Pulmonary artery endothelial cell (primary cell): ENCODE measurements around the gene JMY. TPM values are rescaled to one million over a fixed set of nuclear protein-coding genes. Genes with fewer than 3 reads are reported as not detected.
"Not testable (repeated sequence)": the region's sequence is repeated elsewhere in the genome, so short reads cannot be mapped to it uniquely, and the experiment has no call there.

Experiments used
- DNase-seq: peaks from one replicate; pipeline ENCODE4 v3.0.0-alpha.2; 2011; ENCODE audit warnings: low read depth, low spot score
- total RNA-seq: library from RNA; depleted of rRNA; stranded (reverse); fragments of >200 nt; gene quantifications from 2 replicates; pipeline ENCODE4 v1.2.3, GENCODE V29; 2014

JMY gene
- total RNA-seq, 1 donor from 2014 or later = 8.9 TPM

GRCh38 chr5:79237740-79238560, 2.0 kb downstream of the JMY start:
- no peak for DNase-seq

DNA sequence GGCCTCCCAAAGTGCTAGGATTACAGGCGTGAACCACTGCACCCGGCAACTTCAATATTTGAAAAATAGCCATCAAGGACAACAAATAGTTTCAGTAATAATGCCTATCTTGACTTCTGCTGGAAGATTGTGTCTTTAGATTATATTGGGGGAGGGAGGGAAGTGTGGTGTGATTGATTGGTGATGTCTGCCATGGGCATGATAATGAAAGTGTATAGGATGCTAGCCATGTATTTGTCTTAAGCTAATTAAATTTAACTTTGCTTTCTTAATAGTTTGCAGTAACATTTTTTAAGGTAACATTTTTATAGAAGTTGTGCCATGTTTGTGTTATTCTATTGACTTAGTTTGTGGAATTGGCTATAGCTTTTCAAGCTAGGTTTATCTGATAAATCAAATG, 4.6 kb downstream of the JMY start:
- DNase-seq = no peak

DNA sequence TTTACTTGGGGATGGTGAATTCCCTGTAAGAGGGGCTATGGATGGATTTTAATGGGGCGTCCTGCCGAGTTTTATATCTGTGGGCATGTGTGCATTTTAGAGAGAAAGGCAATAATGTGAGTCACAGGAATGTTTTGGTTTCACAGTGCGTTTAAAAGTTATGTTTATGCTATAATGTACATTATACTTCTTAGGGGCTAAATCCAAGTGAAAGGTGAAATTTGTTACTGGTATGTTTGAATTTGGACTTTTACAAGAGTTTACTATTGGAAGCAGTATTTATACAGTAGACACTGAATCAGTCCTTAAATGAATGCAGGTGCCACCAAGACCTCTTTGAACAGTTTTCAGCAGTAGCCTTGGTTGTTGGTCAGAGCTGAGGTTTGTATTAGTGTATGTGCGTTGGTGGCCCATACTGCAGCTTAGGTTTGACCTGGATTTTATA, 5.6 kb downstream of the JMY start:
- no peak for DNase-seq

DNA sequence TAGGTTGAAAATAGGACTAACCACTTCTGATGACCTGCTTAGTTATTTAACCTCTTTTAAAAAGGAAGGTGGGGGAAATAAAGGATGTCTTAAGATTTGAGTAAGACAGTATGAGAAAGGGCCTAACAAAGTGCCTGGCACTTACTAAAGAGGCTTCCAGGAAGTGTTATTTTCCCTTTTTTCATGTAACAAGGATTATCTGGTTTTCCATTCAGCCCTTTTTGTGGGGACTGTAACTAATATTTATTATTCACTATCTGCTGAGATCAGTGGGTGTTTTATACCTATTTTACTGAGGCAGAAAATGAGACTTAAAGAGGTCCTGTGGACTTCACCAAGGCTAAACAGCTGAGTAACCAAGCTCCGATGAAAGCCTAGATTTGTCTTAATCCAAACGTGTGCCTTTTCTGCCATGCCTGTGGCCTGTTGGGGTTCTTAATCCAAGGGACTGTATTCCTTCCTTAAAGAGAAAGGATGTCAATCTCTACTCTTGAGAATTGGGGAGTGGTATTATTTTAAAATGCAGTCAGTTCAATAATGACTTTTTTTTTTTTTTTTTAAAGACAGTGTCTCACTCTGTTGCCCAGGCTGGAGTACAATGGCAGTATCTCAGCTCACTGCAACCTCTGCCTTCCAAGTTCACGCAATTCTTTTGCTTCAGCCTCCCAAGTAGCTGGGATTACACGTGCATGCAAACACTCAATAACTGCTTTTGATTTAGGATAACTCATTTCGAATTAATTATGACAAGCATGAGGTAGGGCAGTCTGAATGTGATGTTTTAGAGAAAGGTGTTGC, 6.5 kb downstream of the JMY start:
- no peak for DNase-seq

GRCh38 chr5:79243224-79243623, 7.3 kb downstream of the JMY start:
- DNase-seq = no peak

DNA sequence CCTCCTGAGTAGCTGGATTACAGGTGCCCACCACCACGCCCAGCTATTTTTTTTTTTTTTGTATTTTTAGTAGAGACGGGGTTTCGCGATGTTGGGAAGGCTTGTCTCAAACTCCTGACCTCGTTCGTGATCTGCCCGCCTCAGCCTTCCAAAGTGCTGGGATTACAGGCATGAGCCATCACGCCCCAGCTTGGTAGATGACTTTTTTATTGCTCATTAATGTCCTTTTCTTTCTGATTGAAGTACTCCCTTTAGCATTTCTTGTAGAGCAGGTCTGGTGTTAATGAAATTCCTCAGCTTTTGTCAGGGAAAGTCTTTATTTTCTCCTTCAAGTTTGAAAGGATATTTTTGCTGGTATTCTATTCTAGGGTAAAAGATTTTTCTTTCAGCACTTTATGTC, 18.1 kb downstream of the JMY start:
- DNase-seq = not testable (repeated sequence)

DNA sequence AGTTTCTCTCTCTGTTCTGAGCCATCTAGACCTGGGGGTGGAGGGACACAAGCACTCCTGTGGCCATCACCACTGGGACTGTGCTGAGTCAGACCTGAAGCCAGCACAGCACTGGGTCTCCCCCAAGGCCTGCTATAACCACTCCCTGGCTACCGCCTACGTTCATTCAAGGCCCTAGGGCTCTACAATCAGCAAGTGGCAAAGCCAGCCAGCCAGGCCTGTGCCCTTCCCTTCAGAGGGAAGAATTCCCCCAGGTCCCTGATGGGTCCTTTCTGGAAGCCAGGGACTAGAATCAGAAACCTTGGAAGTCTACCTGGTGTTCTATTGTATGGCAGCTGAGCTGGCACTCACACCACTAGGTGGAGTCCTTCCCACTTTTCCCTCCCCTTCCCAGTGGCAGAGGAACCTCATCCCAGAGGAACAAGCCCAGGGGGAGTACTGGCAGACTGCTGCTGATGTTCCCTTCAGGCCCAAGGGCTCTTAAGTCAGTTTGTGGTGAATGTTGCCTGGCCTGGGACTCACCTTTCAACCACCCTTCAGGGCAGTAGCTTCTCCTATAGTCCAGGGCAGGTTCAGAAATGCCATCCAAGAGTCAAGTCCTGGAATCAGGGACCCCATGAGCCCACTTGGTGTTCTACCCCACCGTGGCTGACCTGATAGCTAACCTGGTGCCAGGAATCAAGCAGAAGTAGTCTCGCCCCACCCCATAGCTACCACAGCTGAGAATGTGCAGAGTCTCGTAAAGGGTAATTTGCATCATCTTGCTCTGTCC, 20.0 kb downstream of the JMY start:
- no peak for DNase-seq

GRCh38 chr5:79256563-79256962, 20.6 kb downstream of the JMY start:
- no peak for DNase-seq

- DNase-seq = no peak
Measured at GRCh38 chr5:79257314-79257713, 21.4 kb downstream of the JMY start.

DNA sequence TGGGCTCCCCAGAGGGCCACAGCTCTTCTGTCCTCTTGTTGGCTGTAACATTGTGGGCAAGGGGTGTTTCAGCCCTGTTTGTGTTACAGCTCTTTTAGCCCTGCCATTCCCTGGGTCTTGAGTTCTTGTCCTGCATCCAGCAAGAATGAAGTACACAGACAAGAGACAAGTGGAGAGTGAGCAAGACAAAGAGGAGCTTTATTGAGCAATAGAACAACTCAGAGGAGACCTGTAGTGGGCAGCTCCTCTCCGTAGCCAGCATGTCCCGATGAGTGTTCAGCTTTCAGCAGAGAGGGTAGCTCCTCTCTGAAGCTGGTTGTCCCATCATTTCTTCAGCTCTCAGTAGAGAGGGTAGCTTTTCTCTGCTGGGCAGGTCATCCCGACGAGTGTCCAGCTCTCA, 22.9 kb downstream of the JMY start:
- no peak for DNase-seq

GRCh38 chr5:79259383-79259782, 23.5 kb downstream of the JMY start:
- DNase-seq = no peak

- DNase-seq = no peak
Measured at GRCh38 chr5:79259810-79260209, 23.9 kb downstream of the JMY start.

- DNase-seq = no peak
Measured at GRCh38 chr5:79261897-79262296, 26.0 kb downstream of the JMY start.

DNA sequence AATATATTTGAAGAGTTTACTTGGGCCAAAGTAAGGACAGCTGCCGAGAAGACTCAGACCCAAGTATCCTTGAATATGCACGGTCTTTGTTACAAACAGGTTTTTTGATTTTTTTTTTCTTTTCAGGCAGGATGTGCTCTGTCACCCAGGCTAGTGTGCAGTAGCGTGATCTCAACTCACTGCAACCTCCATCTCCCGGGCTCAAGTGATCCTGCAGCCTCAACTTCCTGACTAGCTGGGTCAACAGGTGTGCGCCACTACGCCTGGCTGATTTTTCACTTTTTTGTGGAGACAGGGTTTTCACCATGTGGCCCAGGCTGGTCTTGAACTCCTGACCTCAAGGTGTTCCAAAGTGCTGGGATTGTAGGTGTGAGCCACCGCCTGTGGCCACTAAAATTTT, 27.4 kb downstream of the JMY start:
- DNase-seq = no peak

DNA sequence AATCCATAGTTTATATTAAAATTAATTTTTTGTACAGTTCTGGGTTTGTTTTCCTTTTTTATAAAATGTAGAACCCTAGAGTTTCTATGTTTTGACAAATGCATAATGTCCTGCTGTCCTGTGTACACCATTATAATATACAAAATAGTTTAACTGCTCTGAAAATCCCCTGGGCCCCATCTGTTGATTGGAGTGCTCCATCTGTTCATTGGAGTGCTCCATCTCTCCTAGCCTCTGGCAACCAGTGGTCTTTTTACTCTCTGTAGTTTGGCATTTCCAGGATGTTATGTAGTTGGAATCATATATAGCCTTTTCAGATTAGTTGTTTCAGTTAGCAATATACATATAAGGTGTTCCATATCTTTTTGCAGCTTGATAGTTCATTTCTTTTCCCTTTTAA, 31.2 kb downstream of the JMY start:
- no peak for DNase-seq

- DNase-seq = no peak
Measured at GRCh38 chr5:79269733-79270166, 33.8 kb downstream of the JMY start.

DNA sequence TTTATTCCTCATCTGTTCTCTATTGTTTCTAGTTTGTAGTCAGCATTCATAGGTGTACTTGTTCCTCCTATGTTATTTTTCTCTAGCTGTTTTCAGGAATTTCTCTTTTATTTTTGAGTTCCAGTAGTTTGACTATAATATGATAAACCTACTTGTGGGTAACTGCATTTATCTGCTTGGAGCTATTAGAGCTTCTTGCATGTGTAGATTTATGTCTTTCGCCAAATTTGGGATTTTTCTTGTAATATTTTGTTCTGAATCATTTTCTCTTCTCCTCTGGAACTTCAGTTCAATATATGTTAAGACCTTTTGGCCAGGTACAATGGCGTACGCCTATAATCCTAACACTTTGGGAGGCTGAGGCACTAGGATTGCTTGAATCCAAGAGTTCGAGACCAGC, 37.4 kb downstream of the JMY start:
- no peak for DNase-seq

DNA sequence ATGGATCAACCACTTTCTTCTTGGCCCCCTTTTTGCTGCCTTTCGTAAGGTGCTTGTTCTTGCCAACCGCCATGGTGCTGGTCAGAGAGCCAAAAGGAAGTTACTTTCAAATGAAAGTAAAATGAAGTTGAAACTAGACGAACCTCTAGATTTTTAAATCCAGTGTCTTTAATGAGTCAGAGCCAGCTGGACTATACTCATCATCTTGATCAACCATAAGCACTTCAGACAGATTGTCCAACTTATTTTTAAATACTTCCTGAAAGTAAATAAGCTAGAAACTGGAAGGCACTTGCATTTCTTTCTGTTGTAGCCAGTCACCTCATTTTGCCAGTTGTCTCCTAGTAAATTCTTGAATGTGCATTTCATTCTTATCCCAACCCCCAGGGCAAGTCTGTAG, 48.9 kb downstream of the JMY start:
- DNase-seq = no peak

DNA sequence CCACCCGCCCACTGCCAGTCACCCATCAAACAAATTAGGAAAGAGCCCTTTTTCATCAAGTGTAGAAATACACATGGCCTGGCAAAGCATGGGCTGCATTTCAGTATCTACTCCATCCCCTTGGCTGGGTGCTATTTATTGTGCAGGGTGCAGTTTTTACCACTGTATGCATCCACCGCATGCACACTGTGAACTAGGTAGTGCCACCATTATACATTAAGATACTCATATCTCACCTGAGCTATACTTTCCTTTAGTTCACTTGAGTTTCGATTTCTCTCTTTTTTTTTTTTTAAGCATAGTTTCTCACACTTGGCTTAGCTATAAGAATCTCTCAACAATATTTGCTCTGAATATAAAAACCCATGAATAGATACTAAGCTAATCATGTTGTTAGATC, 49.4 kb downstream of the JMY start:
- no peak for DNase-seq

GRCh38 chr5:79285833-79286232, 49.9 kb downstream of the JMY start:
- no peak for DNase-seq

DNA sequence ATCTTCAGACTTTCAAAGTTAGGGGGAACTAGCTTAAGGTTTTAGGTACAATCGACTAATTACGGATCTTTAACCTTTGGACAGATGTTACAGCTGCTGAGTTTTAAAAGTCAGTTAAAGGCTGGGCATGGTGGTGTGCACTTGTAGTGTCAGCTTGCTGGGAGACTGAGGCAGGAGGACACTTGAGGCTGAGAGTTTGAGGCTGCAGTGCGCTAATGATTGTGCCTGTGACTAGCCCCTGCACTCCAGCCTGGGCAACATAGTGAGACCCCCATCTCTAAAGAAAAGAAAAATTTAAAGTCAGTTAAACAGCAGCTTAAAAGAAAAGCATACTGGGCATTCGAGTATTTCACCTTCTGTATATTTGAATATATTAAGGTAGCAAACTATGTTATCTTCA, 51.4 kb downstream of the JMY start:
- no peak for DNase-seq

DNA sequence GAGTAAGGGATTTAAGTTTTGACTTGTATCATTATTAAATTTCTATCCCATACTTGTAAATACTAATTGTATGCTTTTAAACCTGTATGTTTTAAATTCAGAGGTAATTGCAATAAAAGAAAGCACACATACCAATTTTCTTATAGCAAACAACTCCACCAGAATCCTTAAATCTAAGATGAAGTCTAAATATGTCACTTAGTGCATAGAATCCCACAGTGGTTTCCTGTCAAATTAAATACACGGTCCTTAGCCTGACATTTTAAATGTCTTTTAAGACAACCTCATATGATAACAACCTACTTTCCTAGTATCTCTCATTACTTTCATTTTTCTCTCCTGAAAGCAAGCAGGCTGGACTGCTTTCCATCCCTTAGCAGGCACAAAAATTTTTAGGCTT, 52.0 kb downstream of the JMY start:
- no peak for DNase-seq
